GF-D8 (cell line): ENCODE data around the gene FRG2C.
"Not testable (repeated sequence)": the region's sequence is repeated elsewhere in the genome, so short reads cannot be mapped to it uniquely, and the experiment has no call there.

Source experiments
- DNase-seq: peaks from one replicate; lab custom pipeline; 2025; lab: John Stamatoyannopoulos, UW

Gene FRG2C

DNA sequence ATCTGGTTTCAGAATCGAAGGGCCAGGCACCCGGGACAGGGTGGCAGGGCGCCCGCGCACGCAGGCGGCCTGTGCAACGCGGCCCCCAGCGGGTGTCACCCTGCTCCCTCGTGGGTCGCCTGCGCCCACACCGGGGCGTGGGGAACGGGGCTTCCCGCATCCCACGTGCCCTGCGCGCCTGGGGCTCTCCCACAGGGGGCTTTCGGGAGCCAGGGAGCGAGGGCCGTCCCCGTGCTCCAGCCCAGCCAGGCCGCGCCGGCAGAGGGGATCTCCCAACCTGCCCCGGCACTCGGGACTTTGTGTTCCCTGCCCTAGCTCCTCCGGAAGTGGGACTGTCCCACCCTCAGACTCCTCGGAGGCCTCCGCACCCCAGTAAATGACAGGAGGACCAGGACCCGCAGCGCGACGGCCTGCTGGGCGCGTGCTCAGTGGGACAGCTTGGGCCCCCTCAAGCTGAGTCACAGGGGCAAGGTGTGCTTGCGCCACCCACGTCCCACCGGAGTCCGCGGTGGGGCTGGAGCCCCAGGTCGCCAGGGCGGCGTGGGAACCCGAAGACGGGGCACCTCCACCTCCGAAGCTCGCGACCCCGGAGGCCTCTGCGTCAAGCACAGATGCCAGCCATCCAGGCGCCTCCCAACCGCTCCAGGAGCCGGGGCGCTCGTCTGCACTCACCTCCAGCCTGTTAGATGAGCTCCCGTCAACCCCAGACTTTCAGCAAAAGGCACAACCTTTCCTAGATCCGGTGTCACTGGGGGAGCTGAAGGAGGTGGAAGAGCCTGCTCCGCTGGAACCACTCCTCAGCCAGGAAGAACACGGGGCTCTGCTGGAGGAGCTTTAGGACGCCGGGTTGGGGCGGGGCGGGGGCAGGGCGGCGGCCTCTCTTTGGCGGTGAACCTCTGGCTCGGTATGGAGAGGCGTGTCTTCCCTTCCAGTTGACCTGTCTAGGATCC is 5.5 kb downstream of the FRG2C start:
- not testable (repeated sequence) for DNase-seq

DNA sequence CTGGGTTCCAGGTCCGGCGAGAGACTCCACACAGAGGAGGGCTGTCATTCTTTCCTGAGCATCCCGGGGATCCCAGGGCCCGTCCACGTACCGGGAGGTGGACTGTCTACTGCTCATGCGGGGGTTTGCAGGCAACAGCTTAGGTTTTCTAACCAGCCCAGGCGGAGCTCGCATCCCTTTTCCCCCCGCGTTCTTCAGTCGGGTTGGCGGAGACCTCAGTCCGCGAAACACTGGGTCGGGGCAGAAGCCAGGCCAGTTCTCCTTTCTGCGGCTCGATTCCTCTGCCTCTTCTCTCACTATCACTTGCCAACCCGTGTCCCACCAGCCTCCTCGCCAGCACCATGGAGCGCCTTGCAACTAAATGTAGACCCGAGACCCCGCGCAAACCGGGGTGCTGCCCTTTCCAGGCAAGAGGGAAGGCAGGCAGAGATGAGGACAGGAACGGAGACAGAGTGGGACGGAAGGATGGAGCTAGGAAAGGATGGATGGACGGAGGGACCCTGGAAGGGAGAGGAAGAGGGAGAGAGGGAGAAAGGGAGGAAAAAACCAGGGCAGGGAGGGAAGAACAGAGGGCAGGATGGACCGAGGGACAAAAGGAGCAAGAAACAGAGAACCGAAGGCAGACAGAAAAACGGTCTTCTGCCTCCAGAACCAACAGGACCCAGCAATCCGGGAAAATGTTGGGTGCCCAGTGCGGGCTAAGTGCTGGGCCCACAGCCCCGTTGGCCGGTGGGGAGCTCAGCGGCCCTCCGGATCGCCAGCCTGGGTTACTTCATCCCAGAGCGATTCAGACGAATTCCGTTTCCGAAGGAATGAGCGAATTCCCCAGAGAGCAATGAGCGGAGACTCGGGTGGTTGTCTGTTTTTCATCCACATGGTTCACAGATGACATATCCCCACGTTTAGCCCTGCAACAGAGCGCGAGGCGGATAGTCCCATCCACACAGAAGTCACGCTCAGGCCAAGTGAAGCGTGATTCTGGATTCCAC is 6.5 kb downstream of the FRG2C start:
- not testable (repeated sequence) for DNase-seq

DNA sequence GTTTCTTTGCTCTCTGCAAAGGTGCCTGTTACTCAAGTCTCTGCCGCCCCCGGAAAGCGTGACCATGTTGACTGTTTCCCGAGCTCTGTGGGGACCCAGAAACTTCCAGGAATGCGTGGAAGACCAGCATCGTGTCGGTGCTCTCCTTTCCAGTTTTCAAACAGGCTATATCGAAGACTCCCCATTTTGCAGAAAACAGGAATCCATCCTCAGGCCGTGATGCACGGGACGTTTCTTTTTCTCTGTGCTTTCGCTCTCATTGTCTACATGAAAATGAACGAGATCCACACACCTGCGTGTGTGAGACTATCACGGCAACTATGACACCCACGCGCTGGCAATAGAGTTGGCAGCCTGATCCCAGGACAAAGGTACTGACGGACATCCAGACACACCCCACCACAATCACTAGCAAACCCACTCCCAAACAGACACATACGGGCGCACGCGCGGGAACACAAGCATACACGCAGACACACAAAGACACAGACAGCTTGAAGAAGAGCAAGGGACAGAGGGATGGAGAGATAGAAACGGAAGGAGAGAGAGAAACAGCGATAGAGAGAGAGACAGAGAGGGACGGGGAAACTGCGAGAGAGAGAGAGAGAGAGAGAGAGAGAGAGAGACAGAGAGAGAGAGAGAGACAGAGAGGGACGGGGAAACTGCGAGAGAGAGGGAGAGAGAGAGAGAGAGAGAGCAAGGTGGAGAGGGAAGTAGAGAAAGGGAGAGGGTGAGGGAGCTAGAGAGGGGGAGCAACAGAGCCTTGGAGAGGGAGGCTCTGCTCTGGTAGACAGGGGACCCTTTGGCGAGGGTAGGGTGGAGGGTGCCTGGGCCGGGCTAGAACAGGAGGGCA is 7.4 kb downstream of the FRG2C start:
- DNase-seq, result not testable (repeated sequence)

DNA sequence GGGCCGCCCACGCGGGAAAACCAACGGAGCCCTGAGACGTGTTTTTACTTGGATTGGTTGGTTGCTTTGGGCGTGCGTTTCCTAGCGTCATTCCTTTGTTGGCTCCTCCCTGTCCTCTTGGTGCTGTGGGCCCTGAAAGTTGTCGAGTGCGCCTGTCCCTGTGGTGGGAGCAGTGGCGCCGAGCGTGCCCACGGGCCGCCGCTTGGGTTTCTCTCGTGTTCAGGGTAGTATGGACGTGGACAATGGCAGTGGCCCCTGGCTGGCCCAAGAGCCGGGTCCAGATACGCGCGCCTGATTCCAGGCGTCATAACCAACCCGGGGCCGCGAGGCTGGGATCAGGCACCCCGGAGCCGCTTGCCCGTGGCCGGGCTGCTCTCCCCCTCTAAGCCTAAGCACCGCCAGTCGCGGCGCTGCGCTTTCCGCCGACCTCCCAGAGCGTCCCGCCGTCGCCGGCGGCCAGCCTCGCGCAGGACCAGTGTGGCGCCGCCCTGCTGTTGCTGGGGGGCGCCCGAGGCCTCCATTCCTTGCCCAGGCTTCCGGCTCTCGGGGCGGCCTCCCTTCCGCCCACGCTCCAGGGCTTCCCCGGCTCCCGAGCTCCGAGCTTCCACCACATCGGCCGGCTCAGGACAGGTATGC is 8.1 kb downstream of the FRG2C start:
- not testable (repeated sequence) for DNase-seq

DNA sequence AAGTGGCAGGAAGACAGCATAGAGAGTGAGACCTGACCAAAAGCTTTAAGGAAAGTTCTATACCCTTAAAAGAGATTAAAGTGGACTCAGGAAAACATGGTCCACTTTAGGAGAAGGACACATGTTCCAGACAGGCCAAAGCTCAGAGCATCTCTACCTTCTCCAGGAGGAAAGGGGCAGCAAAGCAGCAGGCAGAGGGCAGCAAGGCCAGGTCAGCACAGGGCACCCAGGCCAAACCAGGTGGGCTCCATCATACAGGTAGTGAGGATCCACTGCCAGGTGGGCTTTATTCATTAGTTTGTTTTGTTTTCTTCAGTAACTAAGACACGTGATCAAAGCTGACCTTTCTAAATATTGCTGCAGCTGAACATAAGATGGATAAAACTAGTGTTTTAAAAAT is 19.8 kb downstream of the FRG2C start:
- DNase-seq, result not testable (repeated sequence)

DNA sequence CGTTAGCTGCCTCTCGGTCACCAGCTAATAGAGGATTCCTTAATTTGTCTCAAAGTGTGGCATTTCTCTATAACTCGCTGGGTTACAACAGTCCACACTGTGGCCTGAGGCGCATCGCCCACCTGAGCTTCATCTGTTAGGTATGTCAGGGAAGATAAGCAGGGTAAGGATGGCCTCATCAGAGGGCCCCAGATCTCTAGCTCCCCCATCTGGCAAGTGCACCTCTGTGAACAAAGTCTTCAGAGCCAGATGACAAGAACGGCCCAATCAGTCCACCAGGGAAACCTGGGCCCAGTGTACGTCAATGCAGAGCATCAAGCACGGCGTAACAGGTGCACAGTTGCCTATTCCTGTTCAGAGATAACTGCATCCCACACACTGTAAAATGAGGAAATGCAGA is 23.2 kb downstream of the FRG2C start:
- DNase-seq, result no peak

DNA sequence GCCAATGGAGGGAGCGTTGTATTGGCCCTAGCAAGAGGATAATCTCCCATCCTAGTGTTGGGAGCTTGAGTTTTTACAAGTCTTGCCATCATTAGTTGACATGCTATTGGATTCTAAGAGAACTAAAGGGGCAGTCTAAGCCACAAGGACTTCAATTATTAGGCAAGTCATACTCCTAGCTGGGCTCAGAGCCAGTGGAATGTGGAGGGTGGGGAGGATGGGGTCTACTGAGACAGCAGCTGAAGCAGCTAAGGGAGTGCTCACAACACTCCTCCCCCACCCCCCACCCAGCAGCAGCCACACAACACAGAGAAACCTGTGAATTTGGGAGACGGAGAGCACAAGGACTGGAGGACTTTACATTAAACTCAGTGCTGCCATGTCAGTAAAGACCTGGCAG is 27.9 kb downstream of the FRG2C start:
- DNase-seq, result no peak
